A673 (cell line): ENCODE results near the gene PCED1B. TPM values are rescaled to one million over a fixed set of nuclear protein-coding genes. Genes with fewer than 3 reads are reported as not detected.

Source experiments
- BruUV-seq: library from RNA; stranded (reverse); fragments of 400-500 nt; replicated peaks from 2 replicates; lab custom pipeline; 2021; lab: Mats Ljungman, UMichigan
- CTCF ChIA-PET: fragments of 300-600 bp; sonication (Branson Sonifier 250); formaldehyde crosslinking; loops from one replicate; lab custom pipeline; 2022; ENCODE audit warnings: antibody characterized with exemption; lab: Charles Lee
- POLR2A ChIA-PET: fragments of 300-600 bp; sonication (Branson Sonifier 250); formaldehyde crosslinking; loops from one replicate; lab custom pipeline; 2022; ENCODE audit warnings: antibody characterized with exemption; ENCODE audit not compliant: low non-redundant PET; lab: Charles Lee
- DNase-seq: peaks from one replicate; pipeline ENCODE4 v3.0.0-alpha.2; 2015; ENCODE audit warnings: low spot score
- H3K27ac ChIP-seq: fragments of 200-600 bp; sonication (generic); 2 replicates; pipeline ENCODE4 v1.5.1; 2016; ENCODE audit warnings: mixed run types, low read depth, mild to moderate bottlenecking, mixed read lengths, antibody characterized with exemption, low read length; ENCODE audit not compliant: poor library complexity, severe bottlenecking
- H3K27me3 ChIP-seq: fragments of 200-600 bp; sonication (generic); replicated peaks from 2 replicates; pipeline ENCODE4 v1.6.1; 2017; ENCODE audit warnings: mixed run types, low read depth, mild to moderate bottlenecking, mixed read lengths, antibody characterized with exemption, low read length; ENCODE audit not compliant: insufficient read depth, poor library complexity
- H3K36me3 ChIP-seq: fragments of 200-600 bp; sonication (generic); 2 replicates; pipeline ENCODE4 v1.6.1; 2016; ENCODE audit warnings: mixed run types, mild to moderate bottlenecking, mixed read lengths, antibody characterized with exemption, low read length; ENCODE audit not compliant: insufficient read depth, poor library complexity, severe bottlenecking
- H3K4me1 ChIP-seq: fragments of 200-600 bp; sonication (generic); 2 replicates; pipeline ENCODE4 v1.6.1; 2017; ENCODE audit warnings: mixed run types, mild to moderate bottlenecking, mixed read lengths, antibody characterized with exemption, low read length; ENCODE audit not compliant: insufficient read depth, poor library complexity, severe bottlenecking
- H3K4me3 ChIP-seq: fragments of 200-600 bp; sonication (generic); 2 replicates; pipeline ENCODE4 v1.5.1; 2016; ENCODE audit warnings: low read depth, mixed run types, mild to moderate bottlenecking, mixed read lengths, low read length; ENCODE audit not compliant: poor library complexity, severe bottlenecking
- H3K9me3 ChIP-seq: fragments of 200-600 bp; sonication (generic); 2 replicates; pipeline ENCODE4 v1.6.1; 2016; ENCODE audit warnings: mixed run types, low read depth, mild to moderate bottlenecking, mixed read lengths, antibody characterized with exemption, low read length; ENCODE audit not compliant: poor library complexity, severe bottlenecking
- EZH2 ChIP-seq: fragments of 200-600 bp; sonication (generic); IDR thresholded peaks from 2 replicates; pipeline ENCODE4 v1.6.1; 2017; ENCODE audit warnings: borderline replicate concordance, low read depth, mild to moderate bottlenecking, mixed read lengths, antibody characterized with exemption, low read length; ENCODE audit not compliant: poor library complexity, severe bottlenecking
- intact Hi-C: fragments of 100-400 bp; cut with micrococcal nuclease; formaldehyde crosslinking; loops from one replicate; pipeline ENCODE4 v1.10.0; 2022; ENCODE audit not compliant: unreplicated experiment
- total RNA-seq: library from RNA; stranded (reverse); gene quantifications from 2 replicates; pipeline ENCODE4 v1.2.3, GENCODE V29; 2021
- TF ChIP-seq, protein P1 (sequence below): fragments of 300-800, 200-600 bp; sonication (generic); conservative IDR thresholded peaks from 2 replicates; pipeline ENCODE4 v1.5.1; 2017; ENCODE audit warnings: low read depth, mild to moderate bottlenecking, antibody characterized with exemption, low read length, moderate library complexity, mixed read lengths

PCED1B gene
- total RNA-seq, 1 experiment from 2014 or later, result 3.1 TPM

- CTCF ChIA-PET, result no interaction called here
These were observed 193.2 kb downstream of the PCED1B start for GRCh38 chr12:47272412-47273190.

GRCh38 chr12:47273191-47273626 lies 193.8 kb downstream of the PCED1B start:
- ChIA-PET POLR2A (no interaction called here), CTCF (no interaction called here)
- no peak for TF ChIP-seq EZH2
- TF ChIP-seq, protein P1, sequence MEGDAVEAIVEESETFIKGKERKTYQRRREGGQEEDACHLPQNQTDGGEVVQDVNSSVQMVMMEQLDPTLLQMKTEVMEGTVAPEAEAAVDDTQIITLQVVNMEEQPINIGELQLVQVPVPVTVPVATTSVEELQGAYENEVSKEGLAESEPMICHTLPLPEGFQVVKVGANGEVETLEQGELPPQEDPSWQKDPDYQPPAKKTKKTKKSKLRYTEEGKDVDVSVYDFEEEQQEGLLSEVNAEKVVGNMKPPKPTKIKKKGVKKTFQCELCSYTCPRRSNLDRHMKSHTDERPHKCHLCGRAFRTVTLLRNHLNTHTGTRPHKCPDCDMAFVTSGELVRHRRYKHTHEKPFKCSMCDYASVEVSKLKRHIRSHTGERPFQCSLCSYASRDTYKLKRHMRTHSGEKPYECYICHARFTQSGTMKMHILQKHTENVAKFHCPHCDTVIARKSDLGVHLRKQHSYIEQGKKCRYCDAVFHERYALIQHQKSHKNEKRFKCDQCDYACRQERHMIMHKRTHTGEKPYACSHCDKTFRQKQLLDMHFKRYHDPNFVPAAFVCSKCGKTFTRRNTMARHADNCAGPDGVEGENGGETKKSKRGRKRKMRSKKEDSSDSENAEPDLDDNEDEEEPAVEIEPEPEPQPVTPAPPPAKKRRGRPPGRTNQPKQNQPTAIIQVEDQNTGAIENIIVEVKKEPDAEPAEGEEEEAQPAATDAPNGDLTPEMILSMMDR, result no peak
- Histone ChIP-seq H3K27me3 (no peaks in the 10 kb centered on the region), H3K4me1 (peaks cover 29% of the 10 kb centered on the region), H3K4me3 (no peak overlapping the region), H3K9me3 (no peaks in the 10 kb centered on the region), H3K27ac (no peak overlapping the region), H3K36me3 (no peaks in the 10 kb centered on the region)
- no peak for DNase-seq
- intact Hi-C loops, result no loop called here
- BruUV-seq, result no TSS peak

More at GRCh38 chr12:47272412-47273190, 193.2 kb downstream of the PCED1B start:
- no peaks in the 10 kb centered on the region for H3K36me3 ChIP-seq
- TF ChIP-seq, protein P1, result no peak
- no peak for TF ChIP-seq EZH2
- BruUV-seq, result no TSS peak
- H3K27me3 ChIP-seq, result no peaks in the 10 kb centered on the region
- H3K27ac ChIP-seq, result no peak overlapping the region
- H3K4me3 ChIP-seq, result no peak overlapping the region
- H3K4me1 ChIP-seq, result peaks cover 29% of the 10 kb centered on the region
- intact Hi-C loops, result no loop called here
- POLR2A ChIA-PET, result no interaction called here
- DNase-seq, result no peak
- H3K9me3 ChIP-seq, result no peaks in the 10 kb centered on the region

GRCh38 chr12:47274760-47275159 lies 195.3 kb downstream of the PCED1B start:
- Histone ChIP-seq H3K4me1 (peaks cover 29% of the 10 kb centered on the region), H3K27me3 (no peaks in the 10 kb centered on the region), H3K9me3 (no peaks in the 10 kb centered on the region), H3K27ac (no peak overlapping the region), H3K4me3 (no peak overlapping the region), H3K36me3 (no peaks in the 10 kb centered on the region)
- intact Hi-C loops, result no loop called here
- BruUV-seq, result no TSS peak
- ChIA-PET POLR2A (no interaction called here), CTCF (interaction anchor here (0.7 kb wide), 1 partner anchor 122 kb away, joined by 11 read pairs; no protein-coding TSS in a partner anchor)
- no peak for DNase-seq
- TF ChIP-seq, protein P1, result no peak
- no peak for TF ChIP-seq EZH2
